NCI-H1694 (cell line): ENCODE results near the gene NOSIP.
A peak's percentile ranks its signal among the peaks of the same experiment; 100 is the strongest.
"Not testable (repeated sequence)": the region's sequence is repeated elsewhere in the genome, so short reads cannot be mapped to it uniquely, and the experiment has no call there.

Source experiments
- DNase-seq: peaks from one replicate; lab custom pipeline; 2025; lab: John Stamatoyannopoulos, UW

NOSIP gene, protein sequence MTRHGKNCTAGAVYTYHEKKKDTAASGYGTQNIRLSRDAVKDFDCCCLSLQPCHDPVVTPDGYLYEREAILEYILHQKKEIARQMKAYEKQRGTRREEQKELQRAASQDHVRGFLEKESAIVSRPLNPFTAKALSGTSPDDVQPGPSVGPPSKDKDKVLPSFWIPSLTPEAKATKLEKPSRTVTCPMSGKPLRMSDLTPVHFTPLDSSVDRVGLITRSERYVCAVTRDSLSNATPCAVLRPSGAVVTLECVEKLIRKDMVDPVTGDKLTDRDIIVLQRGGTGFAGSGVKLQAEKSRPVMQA

DNA sequence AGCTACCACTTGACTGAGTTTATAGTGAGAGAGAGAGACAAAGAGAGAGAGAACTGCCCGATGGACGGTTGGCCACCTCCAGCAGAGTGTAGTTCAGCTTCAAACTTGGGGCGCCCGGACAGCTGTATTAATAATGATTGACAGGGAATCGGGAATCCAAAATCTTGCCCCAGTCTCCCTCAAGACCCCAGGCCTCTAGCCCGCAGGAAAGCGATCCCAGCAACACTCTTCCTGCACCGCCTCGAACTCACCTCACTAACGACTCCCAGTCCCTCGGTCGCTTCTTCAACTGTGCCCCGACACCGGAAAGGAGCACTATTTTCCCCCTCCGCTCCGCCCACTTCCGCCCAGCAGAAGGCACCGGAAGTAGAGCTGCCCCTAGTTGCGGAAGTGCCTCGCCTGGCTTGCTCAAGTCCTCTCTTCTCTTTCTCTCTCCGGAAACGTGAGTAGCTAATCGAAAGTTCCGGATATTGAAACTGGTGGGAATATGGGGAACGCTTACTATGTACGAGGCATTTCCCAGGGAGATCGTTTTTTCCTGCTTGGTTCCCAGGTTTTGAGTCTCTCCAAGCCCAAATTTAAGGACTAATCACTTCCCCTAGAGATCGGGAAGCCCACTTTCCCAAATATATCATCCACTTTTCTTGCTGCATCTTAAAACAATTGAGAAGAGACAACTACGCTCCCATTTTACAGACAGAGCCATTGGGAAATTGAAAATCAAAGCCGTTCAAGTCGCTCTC is at the start of gene NOSIP:
TSS of gene NOSIP (minus strand) at position 293 of the 743 bp plus-strand sequence. CDS start 19,865 bp downstream, outside the sequence.
- peak; percentile 95 for DNase-seq

DNA sequence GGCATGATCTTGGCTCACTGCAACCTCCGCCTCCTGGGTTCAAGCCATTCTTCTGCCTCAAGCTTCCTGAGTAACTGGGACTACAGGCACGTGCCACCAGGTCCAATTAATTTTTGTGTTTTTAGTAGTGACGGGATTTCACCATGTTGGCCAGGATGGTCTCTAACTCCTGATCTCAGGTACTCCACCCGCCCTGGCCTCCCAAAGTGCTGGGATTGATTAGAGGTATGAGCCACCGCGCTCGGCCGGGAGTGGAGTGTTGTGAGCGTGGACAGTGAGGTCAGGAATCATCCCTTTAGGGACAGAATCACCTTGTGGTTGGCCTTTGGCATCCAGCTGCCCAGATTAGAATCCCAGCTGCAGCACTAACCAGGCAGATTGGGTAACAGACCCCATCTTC is 49.3 kb upstream of the NOSIP start:
- DNase-seq: no peak

DNA sequence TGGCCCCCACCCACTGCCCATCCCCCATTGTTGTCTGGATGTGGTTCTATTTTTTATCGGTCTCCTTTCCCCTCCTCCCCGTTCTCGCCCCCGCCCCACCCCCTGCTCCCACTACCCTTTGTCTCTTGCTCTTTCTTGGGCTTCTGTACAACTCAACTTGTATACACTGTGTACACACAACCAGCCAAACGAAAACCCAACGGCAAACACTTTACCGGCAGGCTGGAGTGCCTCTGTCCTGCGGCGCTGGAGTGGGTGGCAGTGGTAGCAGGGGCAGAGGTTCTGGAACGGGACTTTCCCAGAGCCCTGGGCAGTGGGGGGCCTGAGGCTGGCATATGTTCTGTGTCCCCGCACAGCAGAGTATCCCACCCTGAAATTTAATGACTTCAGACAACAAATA is 45.9 kb upstream of the NOSIP start:
- no peak for DNase-seq

DNA sequence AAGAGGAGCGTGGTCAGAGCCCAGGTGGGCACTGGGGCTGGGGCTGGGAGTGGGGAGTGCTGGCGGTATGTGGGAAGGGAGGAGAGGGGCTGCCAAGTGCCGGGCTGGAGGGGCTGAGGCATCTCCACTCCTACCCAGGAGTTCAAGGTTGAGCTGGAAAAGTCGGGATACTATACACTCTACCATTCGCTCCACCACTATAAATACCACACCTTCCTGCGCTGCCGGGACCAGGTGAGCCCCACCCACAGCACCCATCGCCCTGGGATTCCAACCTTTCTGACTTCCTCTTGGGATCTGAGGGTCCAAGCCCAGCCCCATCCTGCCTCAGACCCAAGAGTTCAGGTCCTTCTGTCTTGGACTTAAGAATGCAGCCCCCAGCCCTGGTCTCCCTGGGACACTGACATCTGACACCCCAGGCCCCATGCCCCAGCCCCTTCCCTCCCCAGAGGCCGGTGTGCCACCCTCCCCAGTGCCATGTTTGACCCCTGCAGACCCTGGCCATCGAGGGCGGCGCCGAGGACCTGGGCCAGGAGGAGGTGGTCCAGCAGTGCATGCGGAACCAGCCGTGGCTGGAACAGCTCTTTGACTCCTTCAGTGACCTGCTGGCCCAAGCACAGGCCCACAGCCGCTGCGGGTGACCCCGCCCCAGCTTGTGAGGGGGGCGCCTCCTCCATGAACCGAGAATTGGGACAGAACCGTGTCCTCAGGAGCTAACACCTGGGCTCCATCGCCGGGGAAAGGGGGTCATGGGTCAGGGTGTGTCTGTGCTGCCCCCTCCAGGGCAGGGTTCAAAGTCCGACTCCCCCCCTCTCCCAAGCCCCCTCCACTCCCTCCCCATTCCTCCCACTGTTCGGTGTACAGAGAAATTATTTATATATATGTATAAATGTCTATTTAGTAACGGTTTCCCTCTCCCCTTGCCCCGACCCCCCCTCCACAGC is 44.9 kb upstream of the NOSIP start:
- DNase-seq: no peak

DNA sequence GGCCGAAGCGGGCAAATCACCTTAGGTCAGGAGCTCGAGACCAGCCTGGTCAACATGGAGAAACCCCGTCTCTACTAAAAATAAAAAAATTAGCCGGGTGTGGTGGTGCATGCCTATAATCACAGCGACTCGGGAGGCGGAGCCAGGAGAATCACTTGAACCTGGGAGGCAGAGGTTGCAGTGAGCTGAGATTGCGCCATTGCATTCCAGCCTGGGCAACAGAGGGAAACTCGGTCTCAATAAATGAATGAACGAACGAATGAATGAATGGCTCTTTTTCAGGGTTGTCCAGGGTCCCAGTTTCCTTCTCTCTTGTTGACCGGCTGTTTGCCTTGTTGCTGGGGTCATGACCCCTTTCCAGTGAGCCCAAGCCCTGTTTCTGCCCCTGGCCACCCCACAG is 37.5 kb upstream of the NOSIP start:
- not testable (repeated sequence) for DNase-seq

DNA sequence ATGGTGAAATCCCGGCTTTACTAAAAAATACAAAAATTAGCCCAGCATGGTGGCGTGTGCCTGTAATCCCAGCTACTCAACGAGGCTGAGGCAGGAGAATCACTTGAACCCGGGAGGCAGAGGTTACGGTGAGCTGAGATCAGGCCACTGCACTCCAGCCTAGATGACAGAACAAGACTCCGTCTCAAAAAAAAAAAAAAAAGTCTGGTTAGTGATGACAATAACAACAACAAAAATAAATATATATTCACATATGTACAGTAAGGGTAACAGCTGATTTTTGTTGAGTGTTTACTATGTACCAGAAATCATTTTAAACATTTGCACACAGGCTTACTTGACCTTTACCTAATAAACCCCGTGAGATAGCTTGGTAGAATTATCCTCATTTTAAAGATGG is 36.6 kb upstream of the NOSIP start:
- no peak for DNase-seq

DNA sequence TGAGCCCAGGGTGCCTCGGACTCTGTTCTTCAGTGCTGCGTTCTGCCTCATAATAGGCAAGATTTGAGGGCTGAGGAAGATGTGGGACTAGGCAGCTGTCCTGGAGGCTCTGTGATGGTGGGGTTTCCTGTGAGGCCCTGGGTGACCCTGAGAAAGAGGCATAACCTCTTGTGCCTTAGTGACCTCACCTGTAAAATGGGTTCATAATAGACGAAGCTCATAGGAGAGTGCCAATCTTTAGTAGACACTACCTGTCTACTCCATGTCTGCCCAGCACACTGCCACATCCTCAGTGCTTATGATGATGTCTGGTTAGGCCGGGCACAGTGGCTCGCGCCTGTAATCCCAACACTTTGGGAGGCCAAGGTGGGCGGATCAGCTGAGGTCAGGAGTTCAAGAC is 36.2 kb upstream of the NOSIP start:
- no peak for DNase-seq

DNA sequence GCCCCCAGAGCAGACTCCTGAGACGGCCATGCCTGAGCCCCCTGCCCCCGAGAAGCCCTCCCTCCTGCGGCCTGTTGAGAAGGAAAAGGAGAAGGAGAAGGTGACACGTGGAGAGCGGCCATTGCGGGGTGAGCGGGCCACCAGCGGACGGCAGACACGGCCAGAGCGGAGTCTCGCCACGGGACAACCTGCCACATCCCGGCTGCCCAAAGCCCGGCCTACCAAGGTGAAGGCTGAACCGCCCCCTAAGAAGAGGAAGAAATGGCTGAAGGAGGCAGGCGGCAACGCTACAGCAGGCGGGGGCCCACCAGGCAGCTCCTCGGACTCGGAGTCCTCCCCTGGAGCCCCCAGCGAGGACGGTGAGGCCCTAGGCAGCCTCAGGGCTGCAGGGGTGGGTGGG is 35.5 kb upstream of the NOSIP start:
- no peak for DNase-seq

DNA sequence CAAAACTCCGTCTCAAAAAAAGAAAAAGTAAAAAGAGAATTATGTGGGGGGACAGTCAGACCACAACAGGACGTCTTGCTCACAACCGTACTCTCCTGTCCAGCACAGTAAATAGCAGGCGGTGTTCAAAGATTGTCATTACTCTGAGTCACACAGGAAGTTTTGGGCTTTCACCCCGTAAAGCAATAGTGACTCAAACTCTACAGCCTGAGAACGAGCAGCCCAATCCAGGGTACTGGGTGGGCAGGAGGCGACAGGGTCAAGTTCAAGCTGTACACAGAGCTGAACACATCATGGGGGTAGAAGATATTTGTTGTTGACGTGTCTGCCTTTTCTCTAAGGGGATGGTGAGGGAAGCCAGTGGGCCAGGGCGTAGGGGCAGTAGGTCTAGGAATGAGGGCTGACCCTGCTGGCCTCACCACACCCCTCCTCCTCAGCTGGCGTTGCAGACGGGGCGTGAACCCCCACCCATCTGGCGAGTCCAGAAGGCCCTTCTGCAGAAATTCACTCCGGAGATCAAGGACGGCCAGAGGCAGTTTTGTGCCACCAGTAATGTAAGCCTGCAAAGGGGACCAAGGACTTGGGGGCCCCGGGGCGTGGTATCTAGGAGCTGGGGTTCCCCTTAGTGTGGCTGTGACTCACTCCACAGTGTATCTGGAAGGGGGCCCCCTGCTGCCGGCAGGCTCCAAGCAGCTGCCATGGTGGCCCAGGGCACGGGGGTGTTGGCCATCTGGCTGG is 33.9 kb upstream of the NOSIP start:
- DNase-seq: no peak

DNA sequence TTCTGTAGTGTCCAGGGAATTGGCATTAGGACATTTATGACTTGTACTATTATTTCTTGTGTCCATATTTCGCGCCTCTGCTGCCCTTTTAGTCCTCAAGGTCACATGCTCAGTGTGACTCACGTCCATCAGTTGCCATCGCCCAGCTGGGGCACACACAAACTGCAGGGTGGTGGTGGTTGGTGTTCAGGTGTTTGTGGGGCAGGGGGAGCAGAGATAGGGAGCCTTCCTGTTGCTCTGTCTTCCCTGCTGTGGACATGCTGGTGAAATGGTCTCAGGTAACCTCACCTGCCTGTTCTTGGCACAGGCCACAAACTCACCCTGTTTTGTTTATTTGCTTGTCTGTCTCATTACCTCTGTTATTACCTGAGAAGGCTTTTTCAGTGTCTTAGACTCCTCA is 33.0 kb upstream of the NOSIP start:
- DNase-seq: no peak

DNA sequence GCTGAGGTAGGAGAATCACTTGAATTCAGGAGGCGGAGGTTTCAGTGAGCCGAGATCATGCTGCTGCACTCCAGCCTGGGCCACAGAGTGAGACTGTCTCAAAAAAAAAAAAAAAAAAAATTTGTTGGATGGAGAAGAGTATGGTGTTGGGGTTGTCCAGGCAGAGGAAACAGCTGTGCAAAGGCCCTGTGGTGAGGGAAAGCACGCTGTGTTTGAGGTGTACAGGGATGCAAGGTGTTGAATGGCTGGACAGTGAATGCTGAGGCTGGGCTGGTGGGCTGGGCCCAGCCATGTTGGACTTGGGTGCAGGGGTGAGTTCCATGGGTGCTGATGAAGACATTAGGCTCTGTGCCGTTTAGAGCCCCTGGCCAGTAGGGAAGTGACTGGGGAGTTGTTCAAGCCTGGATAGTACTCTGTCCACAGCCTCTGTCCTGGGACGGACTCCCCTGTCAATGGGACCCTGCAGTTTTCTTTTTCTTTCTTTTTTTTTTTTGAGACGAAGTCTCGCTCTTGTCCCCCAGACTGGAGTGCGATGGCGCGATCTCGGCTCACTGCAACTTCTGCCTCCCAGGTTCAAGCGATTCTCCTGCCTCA is 29.2 kb upstream of the NOSIP start:
- DNase-seq: no peak

DNA sequence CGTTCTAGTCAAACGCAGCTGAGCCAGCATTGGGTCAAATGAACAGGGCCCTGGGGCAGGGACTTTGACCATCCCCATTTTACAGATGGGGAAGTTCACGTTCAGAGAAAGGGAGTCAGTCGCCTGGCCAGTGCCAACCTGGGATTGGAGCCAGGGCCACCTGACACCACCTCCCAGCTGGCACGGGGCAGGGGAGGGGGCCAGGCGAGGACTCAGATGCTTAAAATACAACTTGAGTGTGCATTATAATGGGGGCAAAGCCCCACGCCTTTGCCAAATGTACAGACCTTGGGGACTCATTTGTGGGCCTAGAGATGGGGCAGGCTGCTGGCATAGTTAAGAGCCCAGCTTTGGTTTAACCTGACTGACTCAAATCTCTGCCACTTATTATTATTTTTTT is 25.2 kb upstream of the NOSIP start:
- DNase-seq: no peak

DNA sequence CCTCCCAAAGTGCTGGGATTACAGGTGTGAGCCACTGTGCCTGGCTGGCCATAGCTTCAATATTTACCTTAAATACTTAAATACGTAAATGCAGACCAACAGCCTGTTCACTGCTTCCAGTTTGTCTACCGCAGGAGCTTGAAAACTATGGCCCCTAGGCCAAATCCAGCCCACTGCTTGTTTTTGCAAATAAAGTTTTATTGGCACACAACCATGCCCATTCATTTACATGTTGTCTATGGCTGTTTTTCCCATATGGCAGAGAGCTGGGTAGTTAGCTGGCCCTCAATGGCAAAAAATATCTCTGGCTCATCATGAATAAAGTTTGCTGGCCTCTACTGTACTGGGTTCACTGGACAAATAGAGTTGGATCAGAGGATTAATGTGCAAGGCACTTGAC is 22.4 kb upstream of the NOSIP start:
- DNase-seq: no peak

DNA sequence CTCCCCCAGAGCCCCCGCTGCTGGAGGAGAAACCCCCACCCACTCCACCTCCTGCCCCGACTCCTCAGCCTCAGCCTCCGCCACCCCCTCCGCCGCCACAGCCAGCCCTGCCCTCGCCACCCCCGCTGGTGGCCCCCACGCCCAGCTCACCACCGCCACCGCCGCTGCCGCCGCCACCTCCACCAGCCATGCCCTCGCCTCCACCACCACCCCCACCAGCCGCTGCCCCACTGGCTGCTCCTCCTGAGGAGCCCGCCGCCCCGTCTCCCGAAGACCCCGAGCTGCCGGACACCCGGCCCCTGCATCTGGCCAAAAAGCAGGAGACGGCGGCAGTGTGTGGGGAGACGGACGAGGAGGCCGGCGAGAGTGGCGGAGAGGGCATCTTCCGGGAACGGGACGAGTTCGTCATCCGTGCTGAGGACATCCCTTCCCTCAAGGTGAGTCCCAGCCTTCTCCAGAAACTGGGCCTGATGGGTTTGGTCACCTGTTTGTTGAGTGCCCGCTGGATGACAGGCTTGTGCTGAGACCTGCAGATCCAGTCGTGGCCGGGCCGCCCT is 21.2 kb upstream of the NOSIP start:
- no peak for DNase-seq

DNA sequence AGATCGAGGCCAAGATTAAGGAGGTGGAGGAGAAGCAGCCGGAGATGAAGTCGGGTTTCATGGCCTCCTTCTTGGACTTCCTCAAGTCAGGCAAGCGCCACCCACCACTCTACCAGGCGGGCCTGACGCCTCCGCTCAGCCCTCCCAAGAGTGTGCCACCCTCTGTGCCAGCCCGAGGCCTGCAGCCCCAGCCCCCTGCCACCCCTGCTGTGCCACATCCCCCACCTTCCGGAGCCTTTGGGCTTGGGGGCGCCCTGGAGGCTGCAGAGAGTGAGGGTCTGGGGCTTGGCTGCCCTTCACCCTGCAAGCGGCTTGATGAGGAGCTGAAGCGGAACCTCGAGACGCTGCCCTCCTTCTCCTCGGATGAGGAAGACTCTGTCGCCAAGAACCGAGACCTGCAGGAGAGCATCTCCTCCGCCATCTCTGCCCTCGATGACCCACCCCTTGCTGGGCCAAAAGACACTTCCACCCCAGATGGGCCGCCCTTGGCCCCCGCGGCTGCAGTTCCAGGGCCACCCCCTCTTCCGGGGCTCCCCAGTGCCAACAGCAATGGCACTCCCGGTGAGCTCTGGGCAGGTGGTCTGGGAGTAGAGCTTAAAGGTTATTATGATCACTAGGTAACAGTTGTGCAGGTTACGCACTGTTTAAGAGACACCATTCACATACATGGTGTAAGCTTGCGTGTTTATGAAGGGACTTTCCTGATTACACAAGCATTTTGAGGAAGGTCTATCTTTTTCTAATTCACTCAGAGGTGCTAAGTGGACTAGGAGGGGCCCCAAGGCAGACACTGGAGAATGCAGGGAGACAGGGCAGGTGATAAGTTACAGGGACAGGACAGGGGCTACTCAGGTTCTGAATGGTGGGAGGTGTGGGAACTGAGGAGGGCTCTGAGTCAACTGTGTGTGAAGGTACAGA is 19.3 kb upstream of the NOSIP start:
- no peak for DNase-seq

DNA sequence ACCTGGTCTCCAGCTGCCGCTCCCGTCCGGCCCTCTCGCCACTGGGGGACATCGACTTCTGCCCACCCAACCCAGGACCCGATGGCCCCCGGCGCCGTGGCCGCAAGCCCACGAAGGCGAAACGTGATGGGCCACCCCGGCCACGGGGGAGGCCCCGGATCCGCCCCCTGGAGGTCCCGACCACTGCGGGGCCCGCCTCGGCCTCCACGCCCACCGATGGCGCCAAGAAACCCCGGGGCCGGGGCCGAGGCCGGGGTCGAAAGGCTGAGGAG is 17.3 kb upstream of the NOSIP start:
- no peak for DNase-seq

DNA sequence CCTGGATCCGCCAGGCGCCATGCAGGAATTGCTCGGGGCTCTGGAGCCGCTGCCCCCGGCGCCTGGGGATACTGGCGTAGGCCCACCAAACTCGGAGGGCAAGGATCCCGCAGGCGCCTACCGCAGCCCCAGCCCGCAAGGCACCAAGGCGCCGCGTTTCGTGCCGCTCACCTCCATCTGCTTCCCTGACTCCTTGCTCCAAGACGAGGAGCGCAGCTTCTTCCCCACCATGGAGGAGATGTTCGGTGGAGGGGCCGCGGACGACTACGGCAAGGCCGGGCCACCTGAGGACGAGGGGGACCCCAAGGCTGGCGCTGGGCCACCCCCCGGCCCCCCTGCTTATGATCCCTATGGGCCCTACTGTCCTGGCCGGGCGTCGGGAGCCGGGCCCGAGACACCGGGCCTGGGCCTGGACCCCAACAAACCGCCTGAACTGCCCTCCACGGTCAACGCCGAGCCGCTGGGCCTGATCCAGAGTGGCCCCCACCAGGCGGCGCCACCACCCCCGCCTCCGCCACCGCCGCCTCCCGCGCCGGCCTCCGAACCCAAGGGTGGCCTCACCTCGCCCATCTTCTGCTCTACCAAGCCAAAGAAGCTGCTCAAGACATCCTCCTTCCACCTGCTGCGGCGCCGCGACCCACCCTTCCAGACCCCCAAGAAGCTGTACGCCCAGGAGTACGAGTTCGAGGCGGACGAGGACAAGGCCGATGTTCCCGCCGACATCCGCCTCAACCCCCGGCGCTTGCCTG is 16.8 kb upstream of the NOSIP start:
- DNase-seq: no peak

DNA sequence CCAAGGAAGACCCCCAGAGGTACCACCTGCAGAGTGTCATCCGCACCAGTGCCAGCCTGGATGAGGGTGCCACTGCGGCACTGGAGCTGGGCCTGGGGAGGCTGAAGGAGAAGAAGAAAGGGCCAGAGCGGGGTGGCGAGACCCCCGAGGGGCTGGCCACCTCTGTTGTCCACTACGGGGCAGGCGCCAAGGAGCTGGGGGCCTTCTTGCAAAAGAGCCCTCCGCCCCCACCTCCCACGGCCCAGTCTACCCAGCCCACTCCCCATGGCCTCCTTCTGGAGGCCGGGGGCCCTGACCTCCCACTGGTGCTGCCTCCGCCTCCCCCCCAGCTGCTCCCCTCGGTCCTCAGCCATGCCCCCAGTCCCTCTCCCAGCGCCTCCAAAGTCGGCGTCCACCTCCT is 16.1 kb upstream of the NOSIP start:
- DNase-seq: no peak

DNA sequence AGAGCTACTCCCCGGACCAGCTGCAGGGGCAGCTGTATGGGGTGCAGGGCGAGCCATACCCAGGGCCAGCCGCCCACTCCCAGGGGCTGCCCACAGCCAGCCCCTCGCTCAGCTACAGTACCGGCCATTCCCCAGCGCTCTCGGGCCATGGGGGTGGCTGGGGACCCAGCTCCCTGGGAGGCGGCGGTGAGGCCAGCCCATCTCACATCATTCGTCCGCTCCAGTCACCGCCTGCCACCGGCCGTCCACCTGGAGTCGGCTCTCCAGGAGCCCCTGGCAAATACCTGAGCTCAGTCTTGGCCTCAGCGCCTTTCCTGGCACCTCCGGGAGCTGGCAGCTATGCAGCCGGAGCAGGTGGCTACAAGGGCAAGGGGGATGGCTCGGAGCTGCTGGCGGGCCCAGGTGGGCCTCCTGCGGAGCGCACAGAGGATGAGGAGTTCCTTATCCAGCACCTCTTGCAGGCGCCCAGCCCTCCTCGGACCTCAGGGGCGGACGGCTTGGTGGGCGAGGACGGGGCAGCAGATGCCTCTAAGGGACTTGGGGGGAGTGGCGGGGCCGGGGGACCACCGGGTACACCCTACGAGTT is 15.6 kb upstream of the NOSIP start:
- DNase-seq: no peak
